GM19023 (cell line): Measurements from ENCODE around the gene WSCD2.

Experiments
- ATAC-seq: cut with Tn5 transposase; IDR thresholded peaks from one replicate; pipeline ENCODE4 v1.9.1; 2021; ENCODE audit warnings: mild to moderate bottlenecking, moderate library complexity; ENCODE audit not compliant: unreplicated experiment

WSCD2 gene

DNA sequence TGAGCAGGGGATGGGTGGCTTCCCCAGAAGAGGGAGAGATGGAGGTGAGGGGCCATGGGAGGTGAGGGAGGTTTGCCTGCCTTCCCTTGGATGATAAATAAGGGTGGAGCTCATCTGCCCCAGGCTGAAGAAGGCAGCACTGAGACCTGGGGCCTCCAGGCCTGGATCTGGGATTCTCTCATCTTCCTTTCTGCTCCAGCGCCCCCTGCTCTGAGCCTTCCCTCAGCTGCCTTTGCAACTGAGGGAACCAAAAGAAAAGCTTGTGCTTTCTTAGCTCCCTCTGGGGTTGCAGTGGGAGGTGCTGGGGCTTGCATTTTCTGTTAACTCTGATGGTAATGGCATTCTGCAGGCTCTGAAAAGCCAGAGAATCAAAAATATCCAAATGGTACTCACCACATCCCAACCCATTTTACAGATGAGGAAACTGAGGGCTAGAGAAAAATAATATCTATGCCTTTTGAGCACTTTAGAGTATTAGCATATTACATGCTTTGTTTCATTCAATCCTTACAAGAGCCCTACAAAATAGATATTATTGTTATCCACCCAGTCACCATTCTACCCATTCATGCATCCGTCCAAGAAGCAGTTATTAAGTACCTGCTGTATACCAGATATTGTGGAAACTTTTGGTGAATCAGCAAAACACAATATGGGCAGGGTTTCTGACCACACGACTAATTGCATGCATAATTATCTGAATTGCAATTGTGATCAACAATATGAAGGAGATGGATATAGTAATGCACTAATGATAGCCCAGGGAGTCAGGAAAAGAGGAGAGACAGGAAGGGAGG is 102.2 kb downstream of the WSCD2 start:
- no peak for ATAC-seq

DNA sequence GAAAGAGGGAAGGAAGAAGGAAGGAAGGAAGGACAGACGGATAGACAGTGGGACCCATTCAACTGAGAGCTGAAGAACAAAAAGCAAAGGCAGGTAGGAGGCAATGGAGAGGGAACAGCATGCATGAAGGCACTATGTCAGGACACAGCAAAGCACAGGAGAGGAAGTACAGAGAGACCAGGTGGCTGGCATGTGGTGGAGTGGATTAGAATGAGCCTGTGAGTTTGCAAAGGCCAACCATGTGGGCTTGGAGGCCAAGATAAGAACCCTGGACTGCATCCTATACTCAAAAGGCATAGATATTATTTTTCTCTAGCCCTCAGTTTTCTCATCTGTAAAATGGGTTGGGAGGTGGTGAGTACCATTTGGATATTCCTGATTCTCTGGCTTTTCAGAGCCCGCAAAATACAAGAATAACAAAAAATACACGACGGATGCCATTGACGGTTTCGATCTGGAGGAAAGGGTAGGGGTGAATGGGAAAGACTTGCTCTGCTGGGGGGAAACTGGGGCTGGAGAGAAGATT is 102.9 kb downstream of the WSCD2 start:
- no peak for ATAC-seq

DNA sequence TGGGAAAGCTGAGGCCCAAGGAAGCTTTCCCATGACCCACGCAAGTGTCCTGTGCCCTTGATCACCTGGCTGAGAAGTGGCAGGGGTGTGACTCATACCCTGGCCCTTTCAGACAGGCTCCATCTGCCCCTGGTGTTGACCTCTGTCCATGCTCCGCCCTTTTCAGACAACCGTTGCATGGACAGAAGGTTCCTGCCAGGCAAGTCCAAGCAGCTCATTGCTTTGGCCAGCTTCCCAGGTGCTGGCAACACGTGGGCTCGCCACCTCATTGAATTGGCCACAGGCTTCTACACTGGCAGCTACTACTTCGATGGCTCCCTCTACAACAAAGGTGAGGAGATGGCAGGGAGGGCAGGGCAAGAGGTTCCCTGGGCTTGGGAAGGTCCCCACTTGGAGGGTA is 103.5 kb downstream of the WSCD2 start:
- no peak for ATAC-seq

DNA sequence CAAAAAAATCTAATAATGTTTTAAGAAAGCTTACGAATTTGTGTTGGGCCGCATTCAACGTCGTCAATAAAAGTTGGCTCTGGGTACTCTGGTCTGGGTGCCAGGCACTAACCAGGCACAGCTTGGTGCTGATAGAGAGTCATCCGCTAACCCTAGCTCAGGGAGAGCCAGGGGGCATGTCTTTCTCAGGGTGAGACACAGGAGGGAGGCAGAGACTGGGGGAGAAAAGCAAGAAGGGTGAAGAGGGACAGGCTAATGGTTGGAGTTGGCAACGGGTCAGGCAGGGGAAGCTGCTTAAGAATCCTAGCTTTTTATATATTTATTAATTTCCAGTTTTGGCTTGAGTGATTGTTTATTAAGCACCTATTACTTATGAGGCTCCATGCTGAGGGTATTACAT is 105.1 kb downstream of the WSCD2 start:
- no peak for ATAC-seq

DNA sequence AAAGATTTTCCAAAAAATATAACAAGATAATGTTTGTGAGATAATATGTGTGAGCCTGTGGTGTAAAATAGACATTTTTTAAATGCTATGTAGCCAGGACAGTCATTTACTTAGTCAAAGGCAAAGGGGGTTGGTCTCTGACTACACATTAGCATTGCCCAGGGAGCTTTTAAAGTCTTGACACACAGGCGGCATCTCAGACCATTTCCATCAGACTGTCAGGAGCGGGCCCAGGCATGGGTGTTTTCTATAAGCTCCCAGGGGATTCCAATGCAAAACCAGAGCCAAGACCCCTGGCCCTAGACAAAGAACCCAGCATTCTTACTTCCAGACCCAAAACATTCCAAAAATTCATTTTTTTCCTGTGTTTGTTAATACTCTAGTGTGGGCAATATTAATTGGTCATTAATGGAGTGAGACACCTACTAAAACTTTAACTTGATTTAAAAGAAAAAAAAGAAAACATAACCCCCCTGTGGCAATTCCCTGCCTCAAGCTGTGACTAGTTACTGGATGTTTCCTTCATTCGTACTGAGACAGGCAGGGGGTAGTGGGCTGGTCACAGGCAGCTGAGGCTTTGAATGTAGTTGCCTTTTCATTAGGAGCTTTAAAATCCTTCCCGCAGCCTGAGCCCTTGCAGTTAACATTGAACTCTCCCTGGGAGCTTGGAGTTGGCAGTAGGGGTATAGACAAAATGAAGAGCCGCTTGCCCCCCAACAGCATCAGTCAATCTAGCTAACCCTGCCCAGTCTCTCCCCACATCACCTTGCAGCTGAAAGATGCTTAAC is 106.3 kb downstream of the WSCD2 start:
- no peak for ATAC-seq

DNA sequence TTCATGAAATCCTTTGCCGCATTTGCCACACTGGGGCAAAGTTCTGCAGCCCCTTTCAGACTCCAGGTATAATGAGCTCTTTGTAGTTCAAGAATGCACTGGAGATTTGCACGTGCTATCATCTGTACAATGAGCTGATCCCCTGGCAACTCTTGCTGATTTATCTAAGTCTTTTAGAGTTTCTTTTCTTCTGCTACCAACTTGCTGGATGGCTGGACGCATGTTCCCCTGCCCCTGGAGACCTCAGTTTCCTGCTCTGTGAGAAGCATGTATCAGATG is 106.8 kb downstream of the WSCD2 start:
- ATAC-seq = no peak

DNA sequence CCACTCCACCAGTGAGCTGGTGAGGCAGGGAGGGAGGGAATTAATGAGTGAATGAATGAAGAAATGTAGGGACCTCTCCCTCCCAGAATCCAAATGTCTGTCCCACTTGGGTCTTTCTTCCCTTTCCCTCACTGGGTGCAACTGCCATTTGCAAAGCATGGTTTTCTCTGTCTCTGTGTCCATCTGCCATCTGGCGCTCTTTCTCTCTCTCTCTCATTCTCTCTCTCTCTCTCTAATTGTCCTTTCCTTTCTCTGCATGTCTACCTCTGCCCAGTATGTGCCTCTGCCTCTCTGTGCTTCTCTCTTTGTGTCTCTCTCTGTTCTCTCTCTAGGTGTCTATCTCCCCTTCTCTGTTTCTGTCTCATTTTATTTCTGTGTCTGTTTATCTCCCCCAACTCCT is 107.3 kb downstream of the WSCD2 start:
- ATAC-seq = no peak

DNA sequence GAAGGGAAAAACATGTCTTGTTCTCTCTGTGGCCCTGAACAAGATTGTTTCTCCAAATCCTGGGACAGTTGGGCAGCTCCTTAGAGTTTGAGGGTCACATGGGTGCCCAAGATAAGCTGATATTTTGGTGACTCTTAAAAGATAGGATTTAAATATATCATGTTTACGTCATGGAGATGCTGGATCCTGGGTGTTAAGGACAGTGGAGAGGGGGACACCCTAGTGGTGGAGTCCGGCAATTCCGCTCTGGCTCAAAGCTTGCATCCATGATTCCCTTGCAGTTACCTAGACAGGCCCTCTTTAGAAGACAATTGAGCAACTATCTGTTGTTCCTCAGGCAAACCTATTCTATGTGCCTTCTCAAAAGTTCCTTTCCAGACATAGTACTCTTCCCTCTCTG is 108.2 kb downstream of the WSCD2 start:
- no peak for ATAC-seq

DNA sequence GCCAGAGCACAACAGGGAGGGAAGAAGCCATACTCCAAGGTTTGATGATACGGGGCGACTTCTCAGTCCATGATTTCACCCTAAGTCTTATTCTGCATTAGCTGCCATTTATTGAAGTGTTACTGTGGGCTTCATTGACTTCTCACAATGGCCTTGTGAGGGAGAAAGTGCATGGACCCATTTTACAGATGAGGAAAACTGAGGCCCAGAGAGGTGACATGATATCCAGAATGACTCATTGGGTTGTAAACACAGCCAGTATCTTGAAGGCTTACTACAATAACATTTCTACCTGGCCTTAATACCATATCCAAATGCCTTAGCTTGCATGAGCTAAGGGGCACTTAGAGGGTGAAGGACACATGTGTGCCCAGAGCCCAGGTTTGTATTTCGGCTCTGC is 109.4 kb downstream of the WSCD2 start:
- no peak for ATAC-seq

DNA sequence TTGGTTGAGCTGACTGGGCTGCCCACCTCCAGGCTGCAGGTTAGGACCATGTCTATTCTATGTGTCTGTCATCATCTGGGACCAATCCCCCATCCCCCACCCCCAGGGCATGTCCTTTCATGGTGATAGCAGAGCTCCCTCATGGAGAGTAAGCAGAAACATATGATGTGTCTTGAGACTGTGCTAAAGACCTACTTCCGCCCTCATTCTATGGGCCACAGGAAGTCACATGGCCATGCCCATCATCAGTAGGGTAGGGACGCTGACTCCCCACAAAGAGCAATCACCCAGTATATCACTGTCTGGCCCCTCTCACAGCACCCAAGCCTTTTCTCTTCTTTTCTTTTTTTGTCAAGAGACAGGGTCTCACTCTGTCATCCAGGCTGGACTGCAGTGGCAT is 110.3 kb downstream of the WSCD2 start:
- no peak for ATAC-seq

DNA sequence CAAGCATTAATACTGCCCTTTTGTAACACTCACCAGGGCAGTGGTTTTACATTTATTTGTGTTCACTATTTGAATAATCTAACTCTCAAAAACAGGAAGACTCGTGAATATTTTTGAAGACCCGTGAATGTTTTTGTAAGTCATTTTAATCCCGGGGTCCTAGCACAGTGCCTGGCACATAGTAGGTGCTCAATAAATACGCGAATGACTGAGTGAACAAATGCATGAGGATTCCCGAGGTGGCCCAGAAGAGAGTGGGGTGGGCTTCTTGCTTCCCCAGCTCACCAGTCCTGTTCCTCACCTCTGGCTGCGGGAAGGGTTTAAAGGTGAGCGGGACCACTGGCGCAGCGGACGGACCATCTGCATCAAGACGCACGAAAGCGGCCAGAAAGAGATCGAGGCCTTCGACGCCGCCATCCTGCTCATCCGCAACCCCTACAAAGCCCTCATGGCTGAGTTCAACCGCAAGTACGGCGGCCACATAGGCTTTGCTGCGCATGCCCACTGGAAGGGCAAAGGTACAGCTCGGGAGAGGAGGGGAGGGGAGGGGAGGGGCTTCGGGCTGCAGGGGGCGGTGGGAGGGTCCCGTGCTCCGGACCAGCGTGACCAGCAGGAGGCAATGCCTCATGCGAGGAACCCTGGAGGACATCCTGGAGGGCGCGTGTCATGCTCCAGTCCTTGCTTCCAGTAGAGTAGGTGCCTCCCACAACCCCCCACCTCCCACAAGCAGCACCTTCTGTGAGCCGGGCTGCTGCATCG is 111.1 kb downstream of the WSCD2 start:
- no peak for ATAC-seq

DNA sequence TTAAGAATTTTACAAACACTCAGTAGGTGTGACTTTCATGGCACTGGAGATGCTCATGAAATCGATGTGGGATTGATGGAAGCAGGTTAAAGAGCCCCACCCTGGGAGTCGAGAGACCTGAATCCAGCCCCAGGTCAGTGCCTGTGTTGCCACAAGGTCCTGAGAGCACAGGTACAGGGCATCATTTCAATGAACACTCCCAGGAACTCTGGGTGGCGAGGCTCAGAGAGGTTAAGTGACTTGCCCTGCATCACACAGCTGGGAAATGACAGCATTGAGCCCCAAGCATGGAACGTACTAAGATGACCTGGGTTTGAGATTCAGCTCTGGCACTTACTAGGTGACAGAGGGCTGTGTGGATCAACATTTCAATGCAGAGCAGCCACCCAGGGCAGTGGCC is 111.8 kb downstream of the WSCD2 start:
- no peak for ATAC-seq

DNA sequence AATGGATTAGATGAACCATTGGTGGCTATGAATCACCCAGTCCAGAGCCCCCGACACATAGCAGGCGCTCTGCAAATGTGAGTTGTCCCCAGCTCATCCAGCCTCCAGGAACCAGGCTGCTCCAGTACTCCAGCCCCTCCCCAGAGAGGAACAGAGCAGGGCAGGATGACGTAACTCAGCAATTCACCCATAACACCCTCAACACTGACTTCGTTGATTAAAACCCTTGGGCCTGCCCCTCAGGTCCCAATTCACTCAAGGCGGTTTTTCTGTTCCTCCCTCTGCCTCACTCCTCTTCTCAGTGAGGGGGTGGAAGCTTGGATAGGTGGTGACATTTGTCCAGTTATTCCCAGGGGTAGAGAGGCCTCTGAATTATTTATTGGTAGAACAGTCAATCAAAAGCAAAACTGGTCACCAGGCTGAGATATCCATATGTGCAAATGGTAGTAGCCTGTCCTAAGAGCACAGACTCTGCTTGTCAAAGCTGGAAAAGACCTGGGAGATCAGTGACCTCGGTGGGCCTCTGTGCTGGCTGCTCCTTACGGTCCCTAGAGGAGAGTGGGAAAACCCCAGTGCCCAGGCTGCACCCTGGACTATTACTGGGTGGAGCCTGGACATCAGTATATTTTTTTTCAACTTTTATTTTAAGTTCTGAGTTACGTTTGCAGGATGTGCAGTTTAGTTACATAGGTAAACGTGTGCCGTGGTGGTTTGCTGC is 113.1 kb downstream of the WSCD2 start:
- no peak for ATAC-seq

DNA sequence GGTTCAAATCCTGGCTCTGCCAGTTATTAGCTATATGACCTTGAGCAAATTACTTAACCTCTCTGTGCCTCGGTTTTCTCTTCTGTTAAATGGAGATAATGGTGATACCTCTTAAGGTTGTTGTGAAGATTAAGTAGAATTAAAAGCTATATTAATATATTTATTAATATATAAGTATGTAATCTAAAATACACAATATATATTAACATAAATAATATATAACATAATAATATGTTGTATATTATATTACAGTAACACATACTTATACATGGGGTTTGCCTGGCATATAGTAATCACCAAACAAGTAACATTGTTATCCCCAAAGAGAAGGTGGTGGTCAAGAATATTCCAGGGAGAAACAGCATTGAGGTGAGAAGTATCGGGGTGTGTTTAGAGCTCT is 118.0 kb downstream of the WSCD2 start:
- ATAC-seq = no peak

DNA sequence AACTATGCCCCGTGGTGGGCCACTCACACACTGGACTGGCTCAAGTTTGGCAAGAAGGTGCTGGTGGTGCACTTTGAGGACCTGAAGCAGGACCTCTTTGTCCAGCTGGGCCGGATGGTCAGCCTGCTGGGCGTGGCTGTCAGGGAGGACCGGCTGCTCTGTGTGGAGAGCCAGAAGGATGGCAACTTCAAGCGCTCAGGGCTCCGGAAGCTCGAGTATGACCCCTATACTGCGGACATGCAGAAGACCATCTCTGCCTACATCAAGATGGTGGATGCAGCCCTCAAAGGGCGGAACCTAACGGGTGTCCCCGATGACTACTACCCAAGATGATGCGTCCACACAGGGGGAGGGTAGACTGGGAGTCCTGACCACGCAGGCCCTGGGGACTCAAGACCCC is 118.9 kb downstream of the WSCD2 start:
- ATAC-seq = no peak

DNA sequence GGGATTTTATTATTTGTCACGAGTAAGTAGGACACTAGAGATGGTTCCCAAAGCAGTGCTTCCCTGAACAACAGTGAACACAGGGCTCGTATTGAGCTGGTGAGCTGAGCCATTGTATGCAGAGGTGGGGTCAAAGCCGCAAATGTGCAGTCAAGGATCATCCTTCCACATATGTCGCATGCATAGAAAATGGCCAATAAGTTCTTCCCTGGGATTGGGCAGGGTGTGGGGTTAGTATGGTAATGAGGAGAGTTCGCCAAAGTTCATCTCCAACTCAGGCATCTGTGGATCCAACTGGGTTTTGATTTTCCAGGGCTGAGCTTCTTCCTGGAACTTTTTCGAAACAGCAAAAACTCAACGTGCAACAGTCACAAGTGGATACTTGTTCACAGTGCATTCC is 123.4 kb downstream of the WSCD2 start:
- no peak for ATAC-seq

DNA sequence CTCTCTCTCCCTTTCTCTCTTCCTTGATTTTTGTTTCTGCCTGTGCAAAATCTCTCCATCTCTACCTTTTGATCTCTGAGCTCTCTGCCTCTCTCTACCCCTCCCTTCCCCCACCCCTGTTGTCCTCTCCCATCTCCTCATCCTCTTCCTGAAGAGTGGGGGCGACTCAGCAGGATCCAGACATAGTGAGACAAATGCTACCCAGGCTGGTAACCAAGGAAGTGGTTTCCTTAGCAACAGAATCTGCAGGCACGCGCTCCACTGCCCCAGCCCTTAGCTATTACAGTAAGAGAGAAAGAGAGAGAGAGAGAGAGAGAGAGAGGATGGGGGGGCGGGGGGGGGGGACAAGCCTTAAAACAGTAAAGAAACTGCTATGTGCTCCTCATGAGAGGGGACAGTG is 124.5 kb downstream of the WSCD2 start:
- no peak for ATAC-seq

DNA sequence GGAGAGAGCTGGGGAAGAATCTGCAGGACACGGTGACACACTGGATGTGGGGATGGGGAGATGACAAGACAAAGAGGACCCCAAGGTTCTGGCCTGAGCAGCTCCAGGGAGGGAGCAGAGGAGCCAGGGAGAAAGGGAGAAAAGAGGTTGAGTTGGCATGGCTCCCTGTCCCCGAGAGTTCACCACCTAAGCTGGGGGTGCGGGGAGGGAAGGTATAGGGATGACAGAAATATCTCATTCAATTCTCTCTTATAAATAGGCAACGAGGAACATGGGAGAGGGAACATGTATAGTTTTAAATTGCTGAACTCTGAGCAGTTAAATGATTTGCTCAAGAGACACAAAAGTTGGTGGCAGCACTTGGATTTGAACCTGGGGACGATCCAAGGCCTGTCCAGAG is 124.9 kb downstream of the WSCD2 start:
- no peak for ATAC-seq

DNA sequence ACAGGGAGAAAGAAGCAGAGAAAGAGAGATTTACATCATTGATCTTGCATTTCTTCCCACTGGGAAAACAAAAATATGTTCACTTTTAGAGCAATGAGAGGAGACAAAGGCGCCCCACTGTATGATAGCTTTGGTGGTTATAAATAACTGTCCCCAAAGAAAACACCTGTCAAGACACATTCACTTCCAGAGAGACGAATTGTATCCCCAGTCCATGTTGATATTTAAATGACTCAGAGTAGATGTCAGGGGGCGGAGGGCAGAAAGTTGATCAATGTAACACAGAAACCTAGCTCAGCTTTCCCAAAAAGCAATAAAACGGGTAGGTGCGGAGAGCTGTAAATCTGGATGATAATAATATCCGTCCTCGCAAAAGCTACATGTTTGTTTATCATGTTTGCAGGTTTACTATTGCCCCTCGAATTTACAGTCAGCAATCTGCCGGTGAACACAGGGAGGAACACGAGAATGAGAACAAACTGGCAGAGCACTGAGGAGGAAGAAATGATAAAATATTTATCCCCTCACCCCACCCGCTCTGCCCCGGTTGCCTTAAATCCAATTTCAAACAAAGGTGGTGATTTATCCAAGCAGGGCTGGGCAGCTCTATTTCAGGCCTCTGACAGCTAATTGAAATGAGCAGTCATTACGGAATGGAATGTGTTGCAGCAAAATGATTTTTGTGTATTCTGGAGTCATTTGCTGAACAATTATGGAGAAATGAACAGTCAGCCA is 125.6 kb downstream of the WSCD2 start:
- no peak for ATAC-seq

DNA sequence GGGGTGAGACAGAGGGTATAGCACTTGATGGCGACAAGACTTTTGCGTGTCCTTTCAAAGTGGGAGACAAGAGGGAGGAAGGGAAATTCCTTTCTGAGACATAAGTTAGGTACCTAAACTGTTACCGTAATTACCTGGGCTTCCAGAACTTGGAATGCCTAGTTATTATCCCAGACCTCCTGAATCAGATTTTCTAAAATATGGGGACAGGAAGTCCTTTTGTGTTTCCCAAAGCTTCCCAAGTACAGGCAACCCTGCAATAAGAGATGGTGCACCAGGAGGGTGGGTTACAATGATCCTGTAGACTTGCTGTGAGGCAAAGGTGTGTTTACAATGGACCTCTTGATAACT is 126.1 kb downstream of the WSCD2 start:
- ATAC-seq = no peak

DNA sequence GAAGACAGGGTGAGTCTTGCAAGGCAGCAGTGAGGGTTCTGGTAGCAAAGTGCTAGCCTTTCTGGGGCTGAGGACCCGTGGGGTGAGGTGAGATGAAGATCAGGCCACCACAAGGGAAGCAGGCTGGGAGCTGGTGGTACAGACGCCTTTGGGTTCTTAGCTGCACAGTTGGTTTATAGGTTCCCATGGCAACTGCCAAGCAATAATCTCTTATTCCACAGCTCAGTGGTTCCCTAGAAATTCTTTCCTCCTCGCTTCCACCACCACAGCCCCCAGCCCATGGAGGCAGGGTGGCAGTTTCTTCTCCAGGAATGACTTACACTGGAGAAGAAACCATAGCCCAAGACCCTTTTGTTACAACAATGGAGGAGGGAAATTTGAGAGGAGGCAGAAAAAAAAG is 127.9 kb downstream of the WSCD2 start:
- no peak for ATAC-seq
